DND-41 (cell line): Measurements from ENCODE around the gene ANKRD11.
"Not testable (repeated sequence)": the region's sequence is repeated elsewhere in the genome, so short reads cannot be mapped to it uniquely, and the experiment has no call there.

Source experiments
- ATAC-seq: fragments of 200-7000 bp; cut with Tn5 transposase; 3 replicates; pipeline ENCODE4 v1.9.1; 2021; ENCODE audit warnings: low read depth; ENCODE audit not compliant: insufficient read depth
- DNase-seq: peaks from one replicate; pipeline ENCODE4 v3.0.0-alpha.2; 2020
- H2AFZ ChIP-seq: 2 replicates; pipeline ENCODE4 v1.6.0; 2012; ENCODE audit warnings: low read depth, low read length
- H3K27ac ChIP-seq: 2 replicates; pipeline ENCODE4 v1.5.1; 2012; ENCODE audit warnings: low read length, inconsistent platforms
- H3K27me3 ChIP-seq: fragments of 200-600 bp; sonication (generic); 2 replicates; pipeline ENCODE4 v1.6.0; 2012; ENCODE audit warnings: low read length, mild to moderate bottlenecking, inconsistent platforms; ENCODE audit not compliant: insufficient read depth, poor library complexity
- H3K36me3 ChIP-seq: 2 replicates; pipeline ENCODE4 v1.5.1; 2012; ENCODE audit warnings: low read length, inconsistent platforms; ENCODE audit not compliant: insufficient read depth
- H3K4me1 ChIP-seq: 2 replicates; pipeline ENCODE4 v1.5.1; 2012; ENCODE audit warnings: mild to moderate bottlenecking, low read length; ENCODE audit not compliant: insufficient read depth
- H3K4me2 ChIP-seq: 2 replicates; pipeline ENCODE4 v1.6.0; 2012; ENCODE audit warnings: mild to moderate bottlenecking, moderate library complexity, low read length, inconsistent platforms; ENCODE audit not compliant: insufficient read depth
- H3K4me3 ChIP-seq, 2 experiments: fragments of 200-600 bp in 1 of 2; shearing (Covaris generic) in 1 of 2; 2 replicates each; pipeline ENCODE4 v1.5.1; 2012 to 2016; ENCODE audit warnings: inconsistent platforms in 2 of 2, low read length in 2 of 2, mild to moderate bottlenecking in 2 of 2, low read depth in 1 of 2, moderate library complexity in 1 of 2
- H3K79me2 ChIP-seq: 2 replicates; pipeline ENCODE4 v1.6.0; 2012; ENCODE audit warnings: low read length, inconsistent platforms; ENCODE audit not compliant: insufficient read depth
- H3K9ac ChIP-seq: 2 replicates; pipeline ENCODE4 v1.6.0; 2012; ENCODE audit warnings: low read depth, mild to moderate bottlenecking, inconsistent platforms, low read length, moderate library complexity
- H3K9me3 ChIP-seq: 2 replicates; pipeline ENCODE4 v1.5.1; 2012; ENCODE audit warnings: low read length, moderate library complexity, mild to moderate bottlenecking, inconsistent platforms; ENCODE audit not compliant: insufficient read depth, severe bottlenecking
- H4K20me1 ChIP-seq: 2 replicates; pipeline ENCODE4 v1.6.0; 2012; ENCODE audit warnings: low read length; ENCODE audit not compliant: insufficient read depth
- CTCF ChIP-seq: IDR thresholded peaks from 2 replicates; pipeline ENCODE4 v1.5.1; 2012; ENCODE audit warnings: borderline replicate concordance, low read length, moderate library complexity, mild to moderate bottlenecking; ENCODE audit not compliant: poor library complexity, severe bottlenecking; ENCODE audit errors: extremely low read depth
- EZH2 ChIP-seq: IDR thresholded peaks from 3 replicates; pipeline ENCODE4 v1.6.1; 2012; ENCODE audit warnings: borderline replicate concordance, low read depth, mild to moderate bottlenecking, moderate library complexity, low read length, inconsistent platforms; ENCODE audit not compliant: severe bottlenecking

The ANKRD11 gene

GRCh38 chr16:89331371-89332109, 158.8 kb downstream of the ANKRD11 start:
- Histone ChIP-seq H3K4me1 (peaks cover 4% of the 10 kb centered on the region; the same call in 1 of the 2 replicates), H3K27me3 (no peaks in the 10 kb centered on the region), H3K9ac (no peak overlapping the region), H3K79me2 (peaks cover 100% of the 10 kb centered on the region), H3K4me3 (no peak overlapping the region), H2AFZ (no peak overlapping the region), H3K27ac (no peak overlapping the region), H3K9me3 (no peaks in the 10 kb centered on the region), H3K36me3 (peaks cover 15% of the 10 kb centered on the region), H3K4me2 (no peak overlapping the region), H4K20me1 (peaks cover 98% of the 10 kb centered on the region)
- DNase-seq (no peak), ATAC-seq (peak; percentile 50)
- TF ChIP-seq EZH2, result no peak
- no peak for TF ChIP-seq CTCF

GRCh38 chr16:89330177-89330856, 160.0 kb downstream of the ANKRD11 start:
- no peak overlapping the region for H3K9ac ChIP-seq
- no peak overlapping the region for H3K4me3 ChIP-seq
- peaks cover 21% of the 10 kb centered on the region for H3K36me3 ChIP-seq
- TF ChIP-seq CTCF, result no peak
- TF ChIP-seq EZH2, result no peak
- no peak overlapping the region for H3K4me2 ChIP-seq
- peaks cover 100% of the 10 kb centered on the region for H3K79me2 ChIP-seq
- ATAC-seq (peak; percentile 49; the same call in 2 of the 3 replicates), DNase-seq (peak; percentile 40)
- H3K4me1 ChIP-seq, result peaks cover 9% of the 10 kb centered on the region
- no peak overlapping the region for H3K27ac ChIP-seq
- no peaks in the 10 kb centered on the region for H3K9me3 ChIP-seq
- no peak overlapping the region for H2AFZ ChIP-seq
- H4K20me1 ChIP-seq, result peaks cover 98% of the 10 kb centered on the region
- no peaks in the 10 kb centered on the region for H3K27me3 ChIP-seq

- H3K27ac ChIP-seq, result not testable (repeated sequence)
These were observed 160.6 kb downstream of the ANKRD11 start for GRCh38 chr16:89329830-89330176.

GRCh38 chr16:89328412-89329400, 161.7 kb downstream of the ANKRD11 start:
- peaks cover 100% of the 10 kb centered on the region for H3K79me2 ChIP-seq
- not testable (repeated sequence) for H2AFZ ChIP-seq, H3K4me3 ChIP-seq, DNase-seq, H3K4me2 ChIP-seq, H3K4me1 ChIP-seq, H3K9ac ChIP-seq, H3K27me3 ChIP-seq, ATAC-seq, H3K27ac ChIP-seq, H3K9me3 ChIP-seq
- peaks cover 31% of the 10 kb centered on the region for H3K36me3 ChIP-seq
- peaks cover 98% of the 10 kb centered on the region for H4K20me1 ChIP-seq

More at GRCh38 chr16:89329830-89330176, 160.6 kb downstream of the ANKRD11 start:
- peaks cover 100% of the 10 kb centered on the region for H3K79me2 ChIP-seq
- not testable (repeated sequence) for H3K27me3 ChIP-seq, ATAC-seq, H3K9ac ChIP-seq, H3K9me3 ChIP-seq, H3K4me2 ChIP-seq, H3K4me3 ChIP-seq, H3K4me1 ChIP-seq, DNase-seq, H2AFZ ChIP-seq
- peaks cover 98% of the 10 kb centered on the region for H4K20me1 ChIP-seq
- peaks cover 24% of the 10 kb centered on the region for H3K36me3 ChIP-seq
